Endothelial cell of umbilical vein (primary cell): ENCODE results near the gene RAB1B. TPM values are rescaled to one million over a fixed set of nuclear protein-coding genes. Genes with fewer than 3 reads are reported as not detected.

Experiments used
- BruUV-seq: library from RNA; stranded (reverse); fragments of 400-500 nt; replicated peaks from 2 replicates; lab custom pipeline; 2021; lab: Mats Ljungman, UMichigan
- CTCF ChIA-PET: fragments of 300-600, 350-600 bp; sonication (Branson Sonifier 250); formaldehyde crosslinking; loops from one replicate; lab custom pipeline; 2021; ENCODE audit warnings: antibody characterized with exemption, inconsistent platforms; lab: Charles Lee
- POLR2A ChIA-PET: fragments of 300-600, 350-600 bp; sonication (Branson Sonifier 250); formaldehyde crosslinking; loops from one replicate; lab custom pipeline; 2021; ENCODE audit warnings: antibody characterized with exemption, inconsistent platforms; lab: Charles Lee
- DNase-seq: peaks from one replicate; pipeline ENCODE4 v3.0.0-alpha.2; 2011; ENCODE audit warnings: low read depth, low spot score
- FAIRE-seq: peaks from 2 replicates; lab custom pipeline; 2011; peaks lifted over from hg19 to GRCh38; lab: Jason Lieb, UNC
- H2AFZ ChIP-seq: 2 replicates; pipeline ENCODE4 v1.6.0; 2012; ENCODE audit warnings: low read depth, low read length, control low read depth, inconsistent platforms
- H3K27ac ChIP-seq: 2 replicates; pipeline ENCODE4 v1.5.1; 2011; ENCODE audit warnings: low read depth, mild to moderate bottlenecking, control low read depth, low read length, moderate library complexity; ENCODE audit not compliant: insufficient read depth
- H3K27me3 ChIP-seq, 2 experiments: 2 replicates each; pipeline versions ENCODE4 v1.6.0 to v1.6.1; 2011; ENCODE audit warnings: low read length in 2 of 2, mixed read lengths in 1 of 2; ENCODE audit not compliant: control insufficient read depth in 2 of 2, insufficient read depth in 2 of 2
- H3K36me3 ChIP-seq, 2 experiments: 2 replicates in 1 of 2; 3 replicates in 1 of 2; pipeline ENCODE4 v1.5.1; 2011; ENCODE audit warnings: low read length in 2 of 2, mild to moderate bottlenecking in 1 of 2, moderate library complexity in 1 of 2; ENCODE audit not compliant: control insufficient read depth in 2 of 2, insufficient read depth in 2 of 2; ENCODE audit errors: extremely low read depth in 1 of 2
- H3K4me1 ChIP-seq: 3 replicates; pipeline ENCODE4 v1.5.1; 2011; ENCODE audit warnings: mild to moderate bottlenecking, low read length; ENCODE audit not compliant: control insufficient read depth, insufficient read depth; ENCODE audit errors: extremely low read depth
- H3K4me2 ChIP-seq: 2 replicates; pipeline ENCODE4 v1.6.1; 2011; ENCODE audit warnings: low read length, control low read depth, mixed read lengths; ENCODE audit not compliant: insufficient read depth
- H3K4me3 ChIP-seq, 3 experiments: fragments of 200-600 bp in 1 of 3; sonication (generic), shearing (Covaris generic) in 1 of 3; replicated peaks in 1 of 3; 2 replicates each; pipeline ENCODE4 v1.5.1; 2011 to 2016; ENCODE audit warnings: control low read depth in 3 of 3, low read length in 3 of 3, mild to moderate bottlenecking in 2 of 3, inconsistent platforms in 1 of 3, low read depth in 1 of 3, moderate library complexity in 1 of 3; ENCODE audit not compliant: insufficient read depth in 1 of 3
- H3K79me2 ChIP-seq: 2 replicates; pipeline ENCODE4 v1.6.0; 2012; ENCODE audit warnings: low read length, inconsistent platforms; ENCODE audit not compliant: control insufficient read depth, insufficient read depth
- H3K9ac ChIP-seq: replicated peaks from 2 replicates; pipeline ENCODE3; 2011; ENCODE audit warnings: low read length, control low read depth; ENCODE audit not compliant: insufficient read depth; ENCODE audit errors: extremely low read depth
- H3K9me1 ChIP-seq: replicated peaks from 3 replicates; pipeline ENCODE4 v1.6.0; 2011; ENCODE audit warnings: mild to moderate bottlenecking, low read length; ENCODE audit not compliant: control insufficient read depth, insufficient read depth; ENCODE audit errors: extremely low read depth
- H3K9me3 ChIP-seq: replicated peaks from 2 replicates; pipeline ENCODE4 v1.5.1; 2012; ENCODE audit warnings: low read length, inconsistent platforms; ENCODE audit not compliant: control insufficient read depth, insufficient read depth
- H4K20me1 ChIP-seq: replicated peaks from 2 replicates; pipeline ENCODE3; 2011; ENCODE audit warnings: mild to moderate bottlenecking, low read length; ENCODE audit not compliant: control insufficient read depth, insufficient read depth; ENCODE audit errors: extremely low read depth
- CTCF ChIP-seq, 2 donors: IDR thresholded peaks; 1 replicate in 1 of 2; 2 replicates in 1 of 2; pipeline ENCODE4 v1.5.1; 2011; ENCODE audit warnings: low read length in 2 of 2, mild to moderate bottlenecking in 2 of 2, moderate library complexity in 2 of 2, control low read depth in 1 of 2, inconsistent platforms in 1 of 2, low read depth in 1 of 2; ENCODE audit not compliant: insufficient read depth in 1 of 2; ENCODE audit errors: extremely low read depth in 1 of 2
- EZH2 ChIP-seq: IDR thresholded peaks from 2 replicates; pipeline ENCODE4 v1.6.1; 2012; ENCODE audit warnings: borderline replicate concordance, low read depth, mild to moderate bottlenecking, moderate library complexity, low read length, inconsistent platforms; ENCODE audit not compliant: severe bottlenecking
- FOS ChIP-seq: IDR thresholded peaks from 2 replicates; pipeline ENCODE4 v1.6.1; 2011; ENCODE audit warnings: mild to moderate bottlenecking, low read length, moderate library complexity, borderline replicate concordance; ENCODE audit not compliant: insufficient read depth
- GATA2 ChIP-seq: IDR thresholded peaks from 2 replicates; pipeline ENCODE4 v1.7.0; 2011; ENCODE audit warnings: low read depth, mild to moderate bottlenecking, moderate library complexity, mixed read lengths, low read length; ENCODE audit not compliant: insufficient read length, insufficient read depth
- JUN ChIP-seq: IDR thresholded peaks from 2 replicates; pipeline ENCODE4 v1.6.1; 2011; ENCODE audit warnings: borderline replicate concordance, low read depth; ENCODE audit not compliant: insufficient read length, insufficient read depth
- MAX ChIP-seq: IDR thresholded peaks from 2 replicates; pipeline ENCODE4 v1.6.1; 2011; ENCODE audit not compliant: insufficient read depth, insufficient read length
- MYC ChIP-seq: IDR thresholded peaks from one replicate; pipeline ENCODE4 v1.6.1; 2011; ENCODE audit warnings: mild to moderate bottlenecking, low read depth, low read length
- POLR2A ChIP-seq: IDR thresholded peaks from 2 replicates; pipeline ENCODE4 v1.6.1; 2012; ENCODE audit warnings: low read depth, mild to moderate bottlenecking, control low read depth, low read length
- POLR2AphosphoS5 ChIP-seq: IDR thresholded peaks from 2 replicates; pipeline ENCODE4 v1.6.1; 2012; ENCODE audit warnings: low read depth, mild to moderate bottlenecking, control low read depth, low read length, moderate library complexity; ENCODE audit not compliant: insufficient read depth
- dilution Hi-C: fragments of 300-500 bp; cut with MboI; formaldehyde crosslinking; loops from one replicate; pipeline ENCODE4 v1.15.0; 2019; ENCODE audit warnings: low sequenced_read_pairs; ENCODE audit not compliant: extremely low pct_ligation_motif_present
- intact Hi-C: fragments of 100-400 bp; cut with micrococcal nuclease; formaldehyde crosslinking; loops from one replicate; pipeline ENCODE4 v1.10.0; 2022
- polyA plus RNA-seq, 4 experiments: library from polyadenylated mRNA; depleted of rRNA in 3 of 4; stranded (reverse) in 3 of 4; unstranded in 1 of 4; fragments of >200 nt; gene quantifications; 2 replicates each; pipeline versions ENCODE4 v1.2.1 to v1.2.3, GENCODE V29; 2011 to 2012; ENCODE audit warnings: missing spikeins in 1 of 4
- total RNA-seq: library from RNA; stranded (reverse); gene quantifications from 2 replicates; pipeline ENCODE4 v1.2.3, GENCODE V29; 2021

RAB1B gene
- total and polyA plus RNA-seq, 2 donors (not counting 3 experiments of a cell fraction or from before 2014, with no cell fraction given) = 171 to 383 TPM

- H3K27ac ChIP-seq = no peak overlapping the region
- H3K9me1 ChIP-seq = no peaks in the 10 kb centered on the region
- no peaks in the 10 kb centered on the region for H3K4me1 ChIP-seq
- H2AFZ ChIP-seq = no peak overlapping the region
- DNase-seq (no peak), FAIRE-seq (no peak)
- intact Hi-C loops = no loop called here
- H3K27me3 ChIP-seq = no peaks in the 10 kb centered on the region
- ChIA-PET CTCF (interaction anchor here (1.1 to 1.7 kb wide), 3 partner anchors 18 to 145 kb away, joined by 3 to 5 read pairs (median 3); no protein-coding TSS in a partner anchor), POLR2A (no interaction called here)
- H3K79me2 ChIP-seq = no peaks in the 10 kb centered on the region
- H3K9ac ChIP-seq = no peak overlapping the region
- H3K4me2 ChIP-seq = no peak overlapping the region
- TF ChIP-seq POLR2AphosphoS5 (no peak), FOS (no peak), GATA2 (no peak), MYC (no peak)
- no peaks in the 10 kb centered on the region for H4K20me1 ChIP-seq
- BruUV-seq = no TSS peak
- dilution Hi-C loops = no loop called here
- no peaks in the 10 kb centered on the region for H3K9me3 ChIP-seq
- H3K4me3 ChIP-seq = no peak overlapping the region
- peaks cover 0 to 40% of the 10 kb centered on the region in 2 experiments for H3K36me3 ChIP-seq
Observed at GRCh38 chr11:66240781-66241136, 27.7 kb upstream of the RAB1B start.

- DNase-seq = no peak
- no TSS peak for BruUV-seq
Observed at GRCh38 chr11:66242095-66242765, 26.2 kb upstream of the RAB1B start.

More at GRCh38 chr11:66242095-66242765, 26.2 kb upstream of the RAB1B start:
- TF ChIP-seq GATA2 (no peak), MAX (no peak), POLR2AphosphoS5 (no peak), FOS (no peak), JUN (no peak), CTCF (IDR thresholded peaks at IDR 0.05; ENCODE audit: extremely low read depth in 1 of 2, insufficient read depth in 1 of 2, low read depth in 1 of 2, low read length in 2 of 2) (no peak), POLR2A (no peak), MYC (no peak), EZH2 (no peak)
- no peak overlapping the region for H3K4me2 ChIP-seq
- no peaks in the 10 kb centered on the region for H4K20me1 ChIP-seq
- intact Hi-C loops = no loop called here
- no peaks in the 10 kb centered on the region for H3K9me1 ChIP-seq
- H3K36me3 ChIP-seq = peaks cover 0 to 38% of the 10 kb centered on the region in 2 experiments
- no peaks in the 10 kb centered on the region for H3K27me3 ChIP-seq
- no peaks in the 10 kb centered on the region for H3K79me2 ChIP-seq
- FAIRE-seq = no peak
- no peak overlapping the region for H3K27ac ChIP-seq
- no peaks in the 10 kb centered on the region for H3K4me1 ChIP-seq
- no peak overlapping the region for H3K4me3 ChIP-seq
- H3K9me3 ChIP-seq = no peaks in the 10 kb centered on the region
- ChIA-PET CTCF (no interaction called here), POLR2A (no interaction called here)
- dilution Hi-C loops = no loop called here
- H2AFZ ChIP-seq = no peak overlapping the region
- no peak overlapping the region for H3K9ac ChIP-seq
